ENCODE measurements around the gene ARAP3. TPM values are rescaled to one million over a fixed set of nuclear protein-coding genes. Genes with fewer than 3 reads are reported as not detected.

Gene ARAP3
- total RNA-seq, 1 experiment from 2014 or later, result 27.6 TPM

DNA sequence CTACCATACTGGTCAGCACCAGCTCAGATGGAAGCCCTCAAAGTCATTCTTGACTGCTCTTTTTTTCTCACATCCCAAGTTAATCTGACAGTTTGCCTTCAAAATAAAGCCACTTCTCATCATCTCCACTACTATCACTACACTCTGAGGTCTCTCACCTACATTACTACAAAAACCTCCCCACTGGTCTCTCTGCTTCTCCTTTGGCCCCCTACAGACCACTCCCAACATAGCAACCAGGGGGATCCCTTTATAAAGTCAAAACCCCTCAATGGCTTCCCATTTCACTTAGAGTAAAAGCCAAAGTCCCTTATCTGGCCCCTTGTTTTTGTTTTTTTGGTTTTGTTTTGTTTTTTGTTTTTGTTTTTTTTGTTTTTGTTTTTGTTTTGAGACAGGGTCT is 4.6 kb downstream of the ARAP3 start:
- TF ChIP-seq, protein P1, sequence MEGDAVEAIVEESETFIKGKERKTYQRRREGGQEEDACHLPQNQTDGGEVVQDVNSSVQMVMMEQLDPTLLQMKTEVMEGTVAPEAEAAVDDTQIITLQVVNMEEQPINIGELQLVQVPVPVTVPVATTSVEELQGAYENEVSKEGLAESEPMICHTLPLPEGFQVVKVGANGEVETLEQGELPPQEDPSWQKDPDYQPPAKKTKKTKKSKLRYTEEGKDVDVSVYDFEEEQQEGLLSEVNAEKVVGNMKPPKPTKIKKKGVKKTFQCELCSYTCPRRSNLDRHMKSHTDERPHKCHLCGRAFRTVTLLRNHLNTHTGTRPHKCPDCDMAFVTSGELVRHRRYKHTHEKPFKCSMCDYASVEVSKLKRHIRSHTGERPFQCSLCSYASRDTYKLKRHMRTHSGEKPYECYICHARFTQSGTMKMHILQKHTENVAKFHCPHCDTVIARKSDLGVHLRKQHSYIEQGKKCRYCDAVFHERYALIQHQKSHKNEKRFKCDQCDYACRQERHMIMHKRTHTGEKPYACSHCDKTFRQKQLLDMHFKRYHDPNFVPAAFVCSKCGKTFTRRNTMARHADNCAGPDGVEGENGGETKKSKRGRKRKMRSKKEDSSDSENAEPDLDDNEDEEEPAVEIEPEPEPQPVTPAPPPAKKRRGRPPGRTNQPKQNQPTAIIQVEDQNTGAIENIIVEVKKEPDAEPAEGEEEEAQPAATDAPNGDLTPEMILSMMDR (conservative IDR thresholded peaks at IDR 0.05), result peak; percentile 73
- no peak overlapping the region for H2BK5ac ChIP-seq (ENCODE audit: insufficient read length, low read length)
- peaks cover 6% of the 10 kb centered on the region for H3K4me1 ChIP-seq (ENCODE audit: insufficient read depth, low read length)
- no peaks in the 10 kb centered on the region for H3K79me2 ChIP-seq (ENCODE audit: insufficient read depth, low read length)
- H3K18ac ChIP-seq (ENCODE audit: insufficient read length, low read depth, low read length), result no peak overlapping the region
- peaks cover 23 to 26% (median 24%) of the 10 kb centered on the region in 3 experiments for H3K36me3 Mint-ChIP-seq (ENCODE audit: insufficient read depth in 1 of 3, low read depth in 3 of 3)
- H3K23me2 ChIP-seq (ENCODE audit: insufficient read length, low read depth, low read length, poor library complexity, severe bottlenecking), result peaks cover 9% of the 10 kb centered on the region
- no peak overlapping the region for H3K56ac ChIP-seq (ENCODE audit: insufficient read length, low read depth, low read length)
- no peak overlapping the region for H4K91ac ChIP-seq (ENCODE audit: insufficient read length, low read depth, low read length)
- H2BK20ac ChIP-seq (ENCODE audit: low read depth, low read length, poor library complexity, severe bottlenecking), result no peak overlapping the region
- H3K9ac ChIP-seq (ENCODE audit: extremely low read depth, insufficient read length, low read length), result no peak overlapping the region
- no peak overlapping the region for H2BK15ac ChIP-seq (ENCODE audit: low read depth, low read length)
- H3K4ac ChIP-seq (ENCODE audit: low read depth, low read length), result no peak overlapping the region
- H3K27me3 Mint-ChIP-seq (ENCODE audit: low read depth), result no peaks in the 10 kb centered on the region; the same call in 1 of the 2 replicates
- no peak overlapping the region for H3T11ph ChIP-seq (ENCODE audit: low read length)
- no peak overlapping the region for H3K4me2 ChIP-seq (ENCODE audit: insufficient read depth, insufficient read length, low read length)
- peak; percentile 62 for DNase-seq
- no peak overlapping the region for H4K8ac ChIP-seq (replicated peaks; ENCODE audit: insufficient read length, low read depth, low read length)
- H3K23ac ChIP-seq (ENCODE audit: insufficient read length, low read depth, low read length), result no peak overlapping the region
- no peak overlapping the region for H2BK12ac ChIP-seq (ENCODE audit: insufficient read length, low read depth, low read length)
- no peaks in the 10 kb centered on the region for H3K27me3 ChIP-seq (ENCODE audit: insufficient read depth, low read length)
- H3K14ac ChIP-seq (ENCODE audit: insufficient read depth, low read length), result no peak overlapping the region
- no peaks in the 10 kb centered on the region for H3K79me1 ChIP-seq (ENCODE audit: insufficient read depth, low read depth, low read length, poor library complexity, severe bottlenecking)
- H3K4me1 Mint-ChIP-seq, result peaks cover 44 to 48% of the 10 kb centered on the region in 2 experiments
- no peak overlapping the region for H4K5ac ChIP-seq (ENCODE audit: insufficient read length, low read depth, low read length)
- H3K9me3 ChIP-seq (ENCODE audit: control insufficient read depth, low read depth, low read length), result no peaks in the 10 kb centered on the region
- H3K27ac ChIP-seq (ENCODE audit: insufficient read length, low read depth, low read length), result no peak overlapping the region
- no peak overlapping the region for H2AK5ac ChIP-seq (ENCODE audit: insufficient read length, low read length)
- no peak overlapping the region for H2AFZ ChIP-seq (ENCODE audit: low read length)
- H3K9me3 Mint-ChIP-seq, result peaks cover 0 to 4% of the 10 kb centered on the region in 2 experiments; a peak in 1 of 5 replicates
- H3K27ac Mint-ChIP-seq, result no peak overlapping the region
- H4K20me1 ChIP-seq (ENCODE audit: control insufficient read depth, insufficient read depth, insufficient read length), result no peaks in the 10 kb centered on the region
- peak overlapping the region in 1 of 2 experiments; percentile 10; a peak in 1 of 5 replicates for H3K4me3 Mint-ChIP-seq
- H2BK120ac ChIP-seq (ENCODE audit: low read depth, low read length, poor library complexity, severe bottlenecking), result no peak overlapping the region

All from H9 (cell line).